ENCODE measurements around the gene TEAD2.

GRCh38 chr19:49368711-49369358 lies 6.6 kb upstream of the TEAD2 start:
- TF ChIP-seq CTCF (IDR thresholded peaks at IDR 0.05) (no peak), ZFX (IDR thresholded peaks at IDR 0.05; ENCODE audit: borderline replicate concordance) (no peak)
